ENCODE results near the gene PPP2R2B.

- no peak for TF ChIP-seq CTCF (IDR thresholded peaks at IDR 0.05)
- no peak for TF ChIP-seq POLR2A (IDR thresholded peaks at IDR 0.05)
Observed at GRCh38 chr5:146910239-146910638, 31.7 kb upstream of the PPP2R2B start.

Data from heart left ventricle (tissue), 13 donors.